ENCODE data around the gene MPRIP.
"Not testable (repeated sequence)": the region's sequence is repeated elsewhere in the genome, so short reads cannot be mapped to it uniquely, and the experiment has no call there.

MPRIP gene

DNA sequence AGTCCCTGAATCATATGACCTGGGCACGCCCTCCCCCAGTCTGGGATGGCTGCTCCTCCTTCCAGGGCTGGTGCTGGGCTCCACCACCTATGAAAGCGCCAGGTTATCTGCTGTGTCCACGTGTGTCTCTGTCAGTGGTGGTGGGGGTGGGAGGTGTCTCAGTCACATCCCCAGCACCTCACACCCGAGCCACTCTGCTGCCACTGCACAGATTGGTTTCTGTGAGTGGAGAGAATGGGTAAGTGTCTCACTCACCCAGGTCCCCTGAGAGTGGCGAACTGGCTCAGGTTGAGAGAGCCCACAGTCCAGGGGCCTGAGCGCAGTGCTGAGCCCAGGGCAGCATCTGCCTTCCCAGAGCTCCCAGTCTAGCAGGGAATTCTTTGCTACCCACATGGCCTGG lies 84.9 kb downstream of the MPRIP start:
- DNase-seq (no peak), ATAC-seq (no peak)

DNA sequence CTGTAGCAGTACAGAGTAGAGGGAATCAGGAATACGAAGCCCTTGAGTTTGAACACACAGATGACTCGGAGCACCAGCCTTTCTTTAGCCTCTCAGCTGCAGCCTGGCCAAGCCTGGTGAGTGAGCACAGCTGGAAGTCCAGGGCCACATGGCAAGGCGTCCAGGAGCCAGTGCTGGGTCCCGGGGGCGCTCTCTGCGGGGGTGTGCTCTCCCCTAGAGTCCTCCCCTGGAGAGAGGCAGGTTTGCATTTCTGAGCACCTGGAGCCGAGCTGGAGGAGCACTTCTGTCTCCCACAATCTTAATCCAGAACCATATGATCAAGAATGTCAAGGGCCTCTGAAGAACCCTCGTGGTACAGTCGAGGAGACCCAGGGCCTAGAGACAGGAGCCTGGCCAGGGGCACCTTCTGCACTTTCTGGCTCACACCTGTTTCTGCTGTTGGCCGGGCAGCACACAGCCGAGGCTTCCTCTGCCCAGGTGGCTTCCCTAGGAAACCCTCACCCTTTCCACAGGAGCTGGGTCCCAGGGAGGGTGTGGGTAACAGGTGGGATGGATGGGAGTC lies 85.6 kb downstream of the MPRIP start:
- ATAC-seq, result no peak
- no peak for DNase-seq

DNA sequence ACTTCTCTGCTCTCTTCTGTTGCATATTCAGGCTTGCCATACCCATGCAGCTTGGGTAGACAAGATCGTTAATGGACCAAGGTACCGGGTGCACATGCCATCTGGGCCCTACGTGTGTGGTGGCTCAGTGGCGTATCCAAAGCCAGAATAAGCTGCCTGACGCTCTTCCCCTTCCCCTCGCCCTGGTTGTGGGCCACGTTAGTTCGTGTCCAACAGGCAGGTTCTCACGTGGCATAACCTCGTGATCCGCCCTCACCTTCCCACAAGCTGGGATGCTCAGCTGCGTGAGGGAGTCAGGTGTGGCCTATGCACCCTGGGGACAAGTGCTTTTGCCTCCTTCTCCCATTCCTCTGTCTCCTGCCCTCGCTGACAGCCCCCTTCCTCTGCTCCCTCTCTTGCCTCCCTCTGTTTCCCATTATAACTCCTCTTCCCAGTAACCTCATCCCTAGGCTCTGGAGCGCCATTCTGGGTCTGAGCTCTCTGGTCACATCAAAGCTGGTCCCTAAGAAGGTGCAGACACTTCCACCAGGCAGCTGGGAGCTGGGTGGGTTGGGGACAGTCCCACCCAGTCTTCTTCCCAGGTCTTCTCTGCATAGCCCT lies 86.3 kb downstream of the MPRIP start:
- no peak for DNase-seq

DNA sequence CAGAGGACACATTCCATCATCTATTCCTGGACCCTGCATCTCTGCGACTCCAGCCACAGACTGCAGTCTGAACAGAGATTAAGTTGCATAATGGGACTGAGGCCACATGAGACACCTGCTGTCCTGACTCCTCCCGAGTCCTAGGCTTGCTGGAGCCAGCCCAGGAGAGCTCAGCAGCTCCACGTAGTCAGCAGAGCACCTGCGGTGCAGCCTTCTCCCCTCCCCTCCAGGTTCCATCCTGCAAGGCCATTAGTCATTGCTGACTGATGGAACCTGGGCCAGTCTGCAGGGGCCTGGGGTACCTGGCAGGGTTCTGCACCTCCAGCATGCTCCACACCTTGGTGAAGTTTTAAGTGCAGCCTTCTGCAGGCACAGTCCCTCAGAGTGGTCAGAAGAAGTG lies 87.2 kb downstream of the MPRIP start:
- ATAC-seq, result no peak
- DNase-seq, result no peak

More for the DNA sequence above, 86.3 kb downstream of the MPRIP start:
- ATAC-seq, result no peak

DNA sequence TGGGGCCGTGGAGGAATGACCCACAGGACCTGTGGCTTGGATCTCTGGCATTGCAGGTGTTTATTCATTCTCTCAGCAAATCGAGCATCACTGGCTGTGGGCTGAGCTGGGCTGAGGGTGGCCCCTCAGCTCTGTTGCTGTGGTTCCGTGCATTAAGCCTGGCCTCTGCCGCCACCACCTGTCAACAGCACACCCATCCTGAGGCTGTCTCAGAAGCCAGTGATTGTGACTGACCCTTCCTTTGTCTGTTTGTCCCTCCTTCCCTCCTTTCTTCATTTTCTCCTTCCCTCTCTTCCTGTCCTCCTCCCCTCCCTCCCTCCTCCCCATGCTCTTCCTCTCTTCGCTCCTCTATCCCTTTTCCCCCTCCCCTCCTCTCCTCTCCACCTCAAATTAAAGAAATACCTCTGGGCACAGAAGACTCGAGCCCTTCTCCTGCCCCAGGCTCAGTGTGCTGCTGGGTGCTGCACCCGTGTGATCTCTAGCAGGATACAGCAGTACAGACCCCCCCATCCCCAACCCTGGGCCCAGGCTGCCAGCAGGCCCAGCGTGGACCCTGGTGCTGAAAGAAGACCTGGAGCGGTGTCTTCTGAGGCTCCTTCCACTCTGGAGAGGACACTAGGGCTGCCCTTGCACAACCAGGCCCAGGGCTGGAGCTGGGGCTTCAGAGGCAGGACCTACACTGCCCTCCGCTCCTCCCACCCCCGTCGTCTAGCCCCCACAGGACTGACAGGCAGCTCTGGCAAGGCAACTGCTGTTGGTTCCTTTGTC lies 88.0 kb downstream of the MPRIP start:
- DNase-seq (no peak), ATAC-seq (no peak)

DNA sequence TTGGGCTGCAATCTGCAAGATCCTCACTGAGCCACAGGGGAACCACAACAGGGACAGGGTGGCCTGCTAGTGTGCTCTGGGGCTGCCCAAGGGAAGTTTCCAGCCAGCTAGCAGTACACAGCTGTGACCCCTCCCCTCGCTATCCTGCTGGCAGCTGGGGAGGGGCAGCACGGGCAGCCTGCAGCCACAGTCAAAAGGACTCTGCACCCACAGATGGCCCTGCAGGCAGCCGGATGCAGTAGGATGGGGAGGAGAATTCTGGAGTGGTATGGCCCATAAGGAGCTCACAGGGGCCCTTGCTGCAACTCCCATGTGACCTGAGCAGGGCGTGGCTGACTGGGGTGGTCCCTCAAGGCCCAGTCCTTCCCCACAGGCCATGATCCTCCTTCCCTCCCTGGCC lies 89.6 kb downstream of the MPRIP start:
- ATAC-seq (no peak), DNase-seq (no peak)

DNA sequence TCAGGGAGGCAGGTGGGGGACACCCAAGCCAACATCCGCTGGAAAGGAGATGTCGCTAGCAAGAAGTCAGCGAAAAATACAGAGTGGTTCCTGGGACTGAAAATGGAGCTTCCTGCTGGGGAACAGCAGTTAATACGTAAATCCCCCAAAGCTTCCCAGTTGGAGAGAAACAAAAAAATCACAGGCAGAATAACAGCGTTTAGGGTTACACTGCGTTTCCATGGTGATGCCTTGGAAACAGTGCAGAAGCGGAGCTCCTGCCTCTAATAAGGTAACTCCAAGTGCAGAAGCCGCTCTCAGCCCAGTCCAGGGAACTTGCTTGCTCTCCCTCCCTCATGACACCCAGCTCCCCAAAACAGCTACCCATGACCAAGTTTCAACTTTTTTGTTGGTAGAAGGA lies 90.5 kb downstream of the MPRIP start:
- ATAC-seq (no peak), DNase-seq (no peak)

DNA sequence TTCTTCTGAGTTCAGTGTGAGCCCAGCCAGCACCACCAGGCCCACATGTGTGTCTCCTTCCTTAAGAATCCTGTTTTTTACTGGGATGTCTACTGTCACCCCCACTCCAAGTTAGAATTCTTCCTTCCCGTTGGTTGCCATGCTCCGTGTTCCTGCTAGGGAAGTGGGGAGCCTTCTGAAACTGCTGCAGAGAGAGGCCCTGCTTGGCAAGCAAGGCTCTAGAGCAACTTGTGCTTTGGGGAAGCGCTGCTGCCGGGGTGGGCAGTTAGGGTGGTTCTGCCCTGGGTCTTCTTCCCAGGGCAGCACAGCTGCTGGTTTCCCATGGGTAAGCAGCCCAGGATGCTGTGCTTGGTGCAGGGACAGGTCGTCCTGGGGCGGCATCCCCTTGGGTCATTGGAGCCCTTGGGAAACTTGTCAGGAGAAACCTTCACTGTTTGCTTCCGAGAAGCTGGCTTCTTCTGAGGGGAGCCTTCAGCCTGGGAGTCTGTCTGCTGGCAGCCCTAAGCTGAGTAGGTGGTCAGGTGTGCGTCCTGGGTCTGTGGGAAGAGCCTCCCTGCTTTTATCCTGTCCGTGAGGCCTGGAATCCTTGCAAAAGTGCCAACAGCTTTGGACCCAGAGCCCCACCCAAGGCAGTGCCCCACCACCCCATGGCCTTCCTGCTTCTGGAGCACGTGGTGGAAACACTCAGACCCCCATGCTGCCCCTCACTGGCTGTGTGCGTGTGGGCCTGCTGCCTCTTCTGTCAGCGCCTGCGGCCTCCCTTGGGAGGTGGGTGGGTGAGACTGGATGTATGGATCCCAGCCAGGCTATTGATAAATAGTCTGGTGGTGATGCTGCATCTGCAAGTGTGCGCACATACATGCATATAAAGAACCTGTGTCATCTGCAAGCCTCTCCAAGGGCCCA lies 92.0 kb downstream of the MPRIP start:
- ATAC-seq (no peak), DNase-seq (no peak)

DNA sequence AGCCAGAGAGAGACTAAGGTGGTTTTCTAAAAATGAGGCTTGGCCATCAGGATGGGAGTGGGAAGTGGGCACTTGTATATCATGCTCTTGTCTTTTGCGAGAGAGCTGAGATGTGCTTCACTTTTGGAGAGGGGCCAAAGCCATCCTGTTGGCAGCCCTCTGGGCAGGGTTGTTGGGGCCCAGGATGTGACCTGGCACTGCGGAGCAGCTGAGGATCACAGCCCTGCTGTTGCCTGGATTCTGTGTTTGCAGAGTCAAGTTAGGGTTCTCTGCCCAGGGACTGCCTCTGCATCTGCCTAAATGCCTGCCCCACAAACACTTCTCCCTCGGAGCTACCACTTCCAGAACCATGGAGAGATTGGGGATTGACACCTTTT lies 92.7 kb downstream of the MPRIP start:
- DNase-seq, result no peak
- ATAC-seq, result no peak

DNA sequence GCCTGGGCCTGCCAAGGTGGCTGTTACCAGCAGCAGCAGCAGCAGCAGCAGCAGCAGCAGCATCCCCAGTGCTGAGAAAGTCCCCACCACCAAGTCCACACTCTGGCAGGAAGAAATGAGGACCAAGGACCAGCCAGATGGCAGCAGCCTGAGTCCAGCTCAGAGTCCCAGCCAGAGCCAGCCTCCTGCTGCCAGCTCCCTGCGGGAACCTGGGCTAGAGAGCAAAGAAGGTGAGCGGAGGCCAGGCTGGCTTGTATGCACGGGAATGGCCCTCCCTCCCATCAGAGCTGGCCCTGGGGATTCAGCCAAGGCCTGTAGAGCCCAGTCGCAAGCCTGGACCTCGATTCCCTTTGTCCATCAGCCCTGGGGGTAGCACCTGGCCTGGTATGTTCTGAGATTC lies 94.0 kb downstream of the MPRIP start:
- ATAC-seq, DNase-seq: not testable (repeated sequence)

DNA sequence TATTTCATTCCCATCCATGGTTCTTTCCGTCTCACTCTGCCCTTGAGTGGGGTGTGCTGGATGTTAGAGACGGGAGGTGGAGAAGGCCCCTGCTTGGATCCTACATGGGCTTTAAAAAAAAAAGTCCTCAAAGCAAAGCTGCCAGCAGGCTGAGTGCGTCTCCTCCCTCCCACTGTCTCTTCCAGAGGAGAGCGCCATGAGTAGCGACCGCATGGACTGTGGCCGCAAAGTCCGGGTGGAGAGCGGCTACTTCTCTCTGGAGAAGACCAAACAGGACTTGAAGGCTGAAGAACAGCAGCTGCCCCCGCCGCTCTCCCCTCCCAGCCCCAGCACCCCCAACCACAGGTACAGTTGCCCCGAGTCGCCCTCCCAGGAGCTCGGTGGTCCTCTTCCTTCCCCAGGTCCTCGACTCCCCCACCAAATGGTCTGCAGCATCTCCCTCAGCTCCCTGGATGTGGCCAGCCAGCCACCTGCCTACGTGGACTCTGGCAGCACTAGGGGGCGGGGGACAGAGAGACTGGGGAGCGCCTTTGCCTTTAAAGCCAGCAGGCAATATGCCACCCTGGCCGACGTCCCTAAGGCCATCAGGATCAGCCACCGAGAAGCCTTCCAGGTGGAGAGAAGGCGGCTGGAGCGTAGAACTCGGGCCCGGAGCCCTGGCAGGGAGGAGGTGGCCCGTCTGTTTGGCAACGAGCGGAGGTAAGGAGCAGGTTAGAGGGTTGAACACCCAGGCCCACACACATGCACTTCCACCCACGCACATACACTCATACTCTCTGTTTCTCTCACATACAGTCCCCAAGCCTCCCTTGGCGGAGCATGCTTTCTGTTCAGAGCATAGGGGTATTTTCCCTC lies 95.7 kb downstream of the MPRIP start:
- ATAC-seq (no peak), DNase-seq (no peak)

DNA sequence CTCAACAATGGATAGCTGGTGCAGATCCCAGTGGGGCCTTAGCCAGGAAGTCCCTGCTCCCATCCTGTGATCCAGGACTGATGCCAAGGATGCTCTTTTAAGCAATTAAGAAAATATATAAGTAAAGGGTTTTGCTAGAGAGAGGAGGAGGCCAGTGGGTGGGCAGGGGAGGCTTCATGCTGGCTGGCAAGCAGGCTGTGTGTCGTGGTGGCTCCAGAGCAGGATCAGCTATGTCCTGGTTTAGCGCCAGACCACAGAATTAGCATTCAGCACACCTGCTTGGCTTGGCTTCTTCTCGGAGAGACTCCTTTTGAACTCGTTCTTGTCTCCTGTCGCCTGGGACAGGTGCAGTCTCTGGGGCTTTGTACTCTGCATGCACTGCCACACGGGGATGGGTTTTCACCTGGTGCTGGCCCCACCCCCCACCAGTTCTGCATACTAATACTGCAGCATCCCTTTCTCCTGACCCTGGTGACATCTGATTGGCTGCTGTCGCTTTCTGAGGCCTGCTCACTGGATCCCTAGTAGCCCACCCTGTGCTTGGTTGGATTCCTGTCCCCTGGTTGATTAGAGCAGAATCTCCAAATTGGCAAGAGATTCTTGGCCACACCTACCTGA lies 97.8 kb downstream of the MPRIP start:
- no peak for DNase-seq
- ATAC-seq, result no peak

DNA sequence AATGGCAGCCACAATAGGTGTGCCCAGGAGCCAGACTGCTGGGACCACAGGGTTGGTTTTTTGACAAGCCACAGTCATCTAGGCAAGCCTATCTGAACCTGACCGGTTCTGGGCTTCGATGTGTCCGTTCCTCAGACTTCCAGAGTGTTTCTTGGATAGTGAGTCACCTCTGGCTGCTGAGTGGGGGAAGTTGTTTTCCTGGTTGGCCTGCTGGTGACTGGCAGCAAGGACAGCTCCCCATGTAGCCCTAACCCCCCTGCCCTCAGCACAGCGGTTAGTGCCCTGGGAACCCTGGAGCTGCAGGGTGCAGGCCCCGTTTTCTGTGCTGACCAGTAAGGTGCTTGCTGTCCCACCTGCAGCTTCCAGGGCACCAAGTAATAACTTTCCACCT lies 98.3 kb downstream of the MPRIP start:
- no peak for ATAC-seq
- no peak for DNase-seq

DNA sequence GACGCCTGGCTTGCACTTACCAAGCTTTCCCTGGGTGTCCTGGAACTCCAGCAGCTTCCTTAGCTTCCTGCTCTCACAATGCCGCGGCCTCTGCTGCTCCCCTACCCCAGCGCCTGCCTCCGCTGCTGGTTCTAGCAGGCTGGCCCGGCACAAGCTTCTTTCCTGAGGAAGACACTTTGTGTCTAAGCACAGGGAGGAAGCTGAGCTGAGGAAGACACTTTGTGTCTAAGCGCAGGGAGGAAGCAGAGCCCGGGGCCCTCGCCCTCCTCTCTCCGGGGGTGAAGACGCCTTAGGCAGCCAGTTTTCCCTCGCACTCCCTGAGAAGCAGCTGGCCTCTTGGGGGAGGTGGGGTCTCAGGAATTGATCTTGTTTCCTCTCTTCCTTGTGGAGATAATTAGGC lies 99.0 kb downstream of the MPRIP start:
- ATAC-seq (no peak), DNase-seq (no peak)

DNA sequence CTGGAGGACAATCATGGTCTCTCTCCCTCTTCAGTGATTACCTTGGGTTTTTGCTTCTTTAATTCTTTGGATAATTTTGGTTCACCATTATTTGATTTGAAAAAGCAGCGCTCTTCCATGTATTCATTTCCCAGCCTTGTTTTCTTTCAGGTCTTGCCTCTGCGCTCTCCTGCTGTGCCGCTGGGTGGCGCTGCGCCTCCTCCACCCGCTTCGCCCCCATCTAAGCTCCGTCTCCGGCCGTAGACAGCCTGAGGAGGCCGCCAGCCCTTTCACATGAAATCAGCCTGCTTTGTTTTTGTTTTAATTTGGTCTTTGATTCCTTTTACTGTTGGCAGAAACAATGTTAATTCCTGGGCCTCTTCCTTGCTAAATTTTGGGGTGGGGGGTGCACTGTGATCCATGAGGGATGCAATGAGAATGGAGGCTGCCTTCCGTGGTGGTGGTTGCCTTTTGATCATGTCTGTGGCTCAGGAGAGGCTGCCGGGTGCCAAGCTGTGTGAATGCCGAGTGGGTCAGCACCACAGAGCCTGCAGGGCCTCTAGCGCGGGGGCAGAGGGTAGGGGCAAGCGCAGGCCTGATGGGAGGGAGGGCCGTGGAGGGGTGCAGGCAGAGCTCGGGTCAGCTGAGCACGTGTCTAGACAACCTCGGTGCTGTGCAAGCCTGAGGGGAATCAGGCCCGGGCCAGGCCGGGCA lies 99.7 kb downstream of the MPRIP start:
- ATAC-seq, result no peak
- DNase-seq, result peak; percentile 42

DNA sequence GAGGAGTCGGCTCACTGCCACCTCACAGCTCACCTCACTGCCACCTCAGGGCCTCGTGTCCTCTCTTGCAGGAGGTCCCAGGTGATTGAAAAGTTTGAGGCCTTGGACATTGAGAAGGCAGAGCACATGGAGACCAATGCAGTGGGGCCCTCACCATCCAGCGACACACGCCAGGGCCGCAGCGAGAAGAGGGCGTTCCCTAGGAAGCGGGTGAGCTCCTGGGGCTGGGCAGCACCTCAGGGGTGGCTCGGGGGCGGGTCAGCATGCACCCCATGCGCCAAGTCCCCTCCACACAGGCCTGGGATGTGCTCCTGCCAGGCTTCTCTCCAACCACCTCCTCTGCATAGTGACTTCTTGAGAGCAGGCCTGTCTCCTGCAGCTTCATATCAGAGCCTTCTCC lies 100.3 kb downstream of the MPRIP start:
- DNase-seq (no peak), ATAC-seq (no peak)

DNA sequence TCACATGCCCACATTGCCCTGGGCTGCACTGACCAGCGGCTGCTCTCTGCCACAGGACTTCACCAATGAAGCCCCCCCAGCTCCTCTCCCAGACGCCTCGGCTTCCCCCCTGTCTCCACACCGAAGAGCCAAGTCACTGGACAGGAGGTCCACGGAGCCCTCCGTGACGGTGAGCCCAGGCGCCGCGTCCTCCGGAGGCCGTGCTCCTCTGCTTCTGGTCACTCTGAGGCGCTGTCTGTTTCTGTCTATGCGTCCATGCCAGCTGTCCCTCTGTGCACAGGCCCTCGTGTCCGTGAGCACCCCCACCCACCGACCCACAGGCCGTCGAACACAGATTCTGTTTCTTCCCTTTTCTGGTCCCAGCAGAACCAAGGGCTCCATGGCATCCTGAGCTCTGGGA lies 101.2 kb downstream of the MPRIP start:
- ATAC-seq (no peak), DNase-seq (no peak)

DNA sequence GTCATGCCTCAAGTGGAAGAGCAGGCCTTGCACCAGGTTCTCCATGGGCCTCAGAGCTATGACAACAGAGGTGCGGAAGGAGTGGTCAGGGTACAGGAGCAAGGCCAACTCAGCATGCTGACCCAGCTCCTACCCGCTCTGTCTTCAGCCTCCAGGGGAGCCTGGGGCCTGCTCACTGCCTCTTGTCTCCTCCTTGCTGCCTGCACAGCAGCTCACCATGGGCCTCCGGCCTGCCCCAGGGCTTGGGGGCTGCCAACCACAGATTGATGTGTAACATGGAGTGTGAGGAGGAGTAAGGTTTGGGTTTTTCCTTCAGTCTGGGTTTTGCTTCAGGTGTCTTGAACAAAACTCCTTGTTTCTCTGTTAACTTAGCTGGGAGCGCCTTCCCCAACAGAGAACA lies 101.8 kb downstream of the MPRIP start:
- DNase-seq, result no peak
- ATAC-seq, result no peak

DNA sequence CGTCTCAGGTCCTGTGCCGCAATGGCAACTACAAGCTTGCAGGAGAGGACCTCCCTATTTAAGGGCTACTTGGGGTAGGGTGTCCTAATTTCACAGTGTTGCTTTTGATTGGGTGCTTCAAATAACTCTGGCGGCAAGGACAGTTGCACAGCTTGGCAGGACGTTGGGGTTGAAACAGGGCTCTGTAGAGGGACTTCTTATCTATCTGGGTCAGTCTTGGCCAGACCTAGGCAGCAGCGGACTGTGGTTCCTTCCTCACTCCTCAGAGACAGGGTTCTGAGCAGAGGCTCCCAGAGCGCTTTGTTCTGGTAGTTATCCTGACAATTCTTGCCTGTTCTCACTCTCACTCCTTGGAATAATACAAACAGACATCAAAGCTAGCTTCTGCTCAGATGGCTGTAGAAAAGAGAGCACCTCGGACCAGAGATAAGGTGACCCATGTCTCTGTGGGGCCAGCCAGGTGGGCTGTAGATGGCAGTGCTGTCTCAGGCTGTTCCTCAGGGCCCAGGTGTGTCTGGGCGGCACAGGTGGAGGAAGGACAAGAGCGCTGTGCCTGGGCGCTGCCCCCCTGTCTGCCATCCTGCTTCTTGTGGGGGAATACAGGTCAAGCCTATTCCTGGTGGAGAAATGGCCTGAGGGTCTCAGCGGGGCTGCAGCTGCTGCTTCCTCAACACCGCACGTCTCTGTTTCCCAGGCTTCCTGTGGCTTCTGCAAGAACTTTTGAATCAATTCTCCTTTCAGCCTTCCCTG lies 102.8 kb downstream of the MPRIP start:
- no peak for DNase-seq

DNA sequence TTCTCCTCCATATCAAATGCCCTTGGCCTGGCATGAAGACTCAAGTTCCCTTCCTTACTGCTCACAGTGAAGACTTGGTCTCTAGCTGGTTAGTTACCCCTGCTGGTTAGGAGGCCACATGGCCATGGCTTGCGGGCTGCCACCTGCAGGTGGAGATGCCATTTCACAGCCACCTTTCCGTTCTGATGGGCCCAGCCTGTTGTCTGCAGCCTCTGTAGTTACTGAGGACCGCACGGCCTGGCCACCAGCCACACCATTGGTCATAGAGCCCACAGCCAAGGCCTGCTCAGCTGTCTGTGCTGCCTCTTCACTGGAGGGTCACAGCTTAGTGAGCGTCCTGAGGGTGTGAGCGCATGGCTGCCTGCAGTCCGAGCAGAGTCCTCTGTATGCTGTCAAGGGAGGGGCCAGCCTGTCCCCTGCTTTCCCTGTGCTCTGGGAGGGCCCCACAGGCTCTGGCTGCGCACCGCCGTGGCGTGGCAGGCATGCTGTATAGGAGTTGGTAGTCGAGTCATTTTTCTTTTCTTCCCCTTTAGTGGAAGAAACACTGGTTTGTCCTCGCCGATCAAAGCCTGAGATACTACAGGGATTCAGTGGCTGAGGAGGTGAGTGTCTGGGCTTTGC lies 104.6 kb downstream of the MPRIP start:
- DNase-seq, result no peak
- ATAC-seq, result no peak

More for the DNA sequence above, 102.8 kb downstream of the MPRIP start:
- no peak for ATAC-seq
